GM21381 (cell line): ENCODE results near the gene DACT3.

Source experiments
- ATAC-seq: cut with Tn5 transposase; IDR thresholded peaks from one replicate; pipeline ENCODE4 v1.9.1; 2021; ENCODE audit warnings: mild to moderate bottlenecking, moderate library complexity; ENCODE audit not compliant: unreplicated experiment

DACT3 gene

GRCh38 chr19:46615966-46616365, 45.0 kb downstream of the DACT3 start:
- ATAC-seq, result no peak

GRCh38 chr19:46614114-46614722, 46.8 kb downstream of the DACT3 start:
- ATAC-seq, result no peak

GRCh38 chr19:46613525-46613924, 47.5 kb downstream of the DACT3 start:
- no peak for ATAC-seq

GRCh38 chr19:46611776-46612175, 49.2 kb downstream of the DACT3 start:
- no peak for ATAC-seq

GRCh38 chr19:46610851-46611770, 49.9 kb downstream of the DACT3 start:
- ATAC-seq, result no peak

GRCh38 chr19:46610413-46610775, 50.6 kb downstream of the DACT3 start:
- no peak for ATAC-seq

- ATAC-seq, result no peak
Measured at GRCh38 chr19:46609511-46610412, 51.2 kb downstream of the DACT3 start.

GRCh38 chr19:46608581-46609345, 52.2 kb downstream of the DACT3 start:
- no peak for ATAC-seq

- ATAC-seq, result no peak
Measured at GRCh38 chr19:46608178-46608577, 52.8 kb downstream of the DACT3 start.

GRCh38 chr19:46607448-46607841, 53.5 kb downstream of the DACT3 start:
- no peak for ATAC-seq

GRCh38 chr19:46606681-46607447, 54.1 kb downstream of the DACT3 start:
- no peak for ATAC-seq

GRCh38 chr19:46606019-46606418, 55.0 kb downstream of the DACT3 start:
- ATAC-seq, result no peak

- ATAC-seq, result no peak
Measured at GRCh38 chr19:46605356-46605821, 55.6 kb downstream of the DACT3 start.

GRCh38 chr19:46604781-46605355, 56.1 kb downstream of the DACT3 start:
- no peak for ATAC-seq

- no peak for ATAC-seq
Measured at GRCh38 chr19:46603752-46604231, 57.2 kb downstream of the DACT3 start.

GRCh38 chr19:46603195-46603637, 57.8 kb downstream of the DACT3 start:
- no peak for ATAC-seq

GRCh38 chr19:46602392-46603194, 58.4 kb downstream of the DACT3 start:
- ATAC-seq, result no peak
